ENCODE results near the gene SLC6A3.

DNA sequence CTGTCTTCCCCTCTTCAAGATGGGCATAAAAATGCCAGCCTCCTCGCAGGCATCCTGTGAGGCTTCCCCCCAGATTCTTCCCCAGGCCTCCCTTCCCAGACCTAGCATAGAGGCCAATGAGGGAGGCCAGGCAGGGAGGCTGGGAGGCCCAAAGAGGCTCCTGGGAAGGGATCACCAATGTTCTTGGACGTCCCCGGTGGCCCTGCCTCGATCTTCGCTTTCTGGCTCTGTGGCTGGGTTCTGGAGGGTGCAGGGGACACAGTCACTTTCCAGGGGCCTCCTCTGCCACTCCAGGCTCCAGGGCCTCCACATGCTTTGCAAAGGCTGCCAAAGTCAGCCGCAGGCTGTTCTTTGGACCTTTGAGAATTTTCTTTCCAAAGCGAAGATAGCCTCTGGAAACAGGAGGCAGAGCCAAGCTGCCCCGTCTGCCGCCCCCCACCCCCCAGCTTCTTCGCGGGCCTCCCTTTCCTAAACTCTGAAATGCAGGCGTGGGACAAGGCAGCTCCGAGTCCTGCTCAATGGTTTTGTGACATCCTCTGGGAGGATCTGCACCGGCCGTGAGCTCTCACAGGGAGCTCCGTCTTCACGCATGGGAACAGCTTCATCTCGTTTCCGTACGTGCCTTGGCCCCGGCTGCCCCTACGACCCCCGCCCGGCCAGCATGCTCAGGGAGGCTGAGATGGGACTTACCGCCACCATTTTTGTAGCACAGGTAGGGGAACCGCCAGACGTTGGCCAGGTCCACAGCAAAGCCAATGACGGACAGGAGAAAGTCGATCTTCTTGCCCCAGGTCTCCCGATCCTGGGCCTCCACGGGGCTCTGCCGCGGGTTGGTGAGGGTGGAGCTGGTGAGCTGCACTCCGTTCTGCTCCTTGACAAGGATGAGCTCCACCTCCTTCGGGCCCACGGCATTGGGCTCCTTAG is 2.8 kb downstream of the SLC6A3 start:
- TF ChIP-seq POLR2AphosphoS5 (IDR thresholded peaks at IDR 0.05; ENCODE audit: insufficient read depth, low read depth, low read length) (no peak), POLR2A (IDR thresholded peaks at IDR 0.05; ENCODE audit: low read depth, low read length) (no peak), EZH2 (IDR thresholded peaks at IDR 0.05; ENCODE audit: borderline replicate concordance, low read depth, low read length, severe bottlenecking) (no peak), MYC (IDR thresholded peaks at IDR 0.05; ENCODE audit: low read depth, low read length) (no peak)
- TF ChIP-seq, protein P1, sequence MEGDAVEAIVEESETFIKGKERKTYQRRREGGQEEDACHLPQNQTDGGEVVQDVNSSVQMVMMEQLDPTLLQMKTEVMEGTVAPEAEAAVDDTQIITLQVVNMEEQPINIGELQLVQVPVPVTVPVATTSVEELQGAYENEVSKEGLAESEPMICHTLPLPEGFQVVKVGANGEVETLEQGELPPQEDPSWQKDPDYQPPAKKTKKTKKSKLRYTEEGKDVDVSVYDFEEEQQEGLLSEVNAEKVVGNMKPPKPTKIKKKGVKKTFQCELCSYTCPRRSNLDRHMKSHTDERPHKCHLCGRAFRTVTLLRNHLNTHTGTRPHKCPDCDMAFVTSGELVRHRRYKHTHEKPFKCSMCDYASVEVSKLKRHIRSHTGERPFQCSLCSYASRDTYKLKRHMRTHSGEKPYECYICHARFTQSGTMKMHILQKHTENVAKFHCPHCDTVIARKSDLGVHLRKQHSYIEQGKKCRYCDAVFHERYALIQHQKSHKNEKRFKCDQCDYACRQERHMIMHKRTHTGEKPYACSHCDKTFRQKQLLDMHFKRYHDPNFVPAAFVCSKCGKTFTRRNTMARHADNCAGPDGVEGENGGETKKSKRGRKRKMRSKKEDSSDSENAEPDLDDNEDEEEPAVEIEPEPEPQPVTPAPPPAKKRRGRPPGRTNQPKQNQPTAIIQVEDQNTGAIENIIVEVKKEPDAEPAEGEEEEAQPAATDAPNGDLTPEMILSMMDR (IDR thresholded peaks at IDR 0.05; ENCODE audit: extremely low read depth in 1 of 2, insufficient read depth in 1 of 2, low read depth in 1 of 2, low read length in 2 of 2) = no peak
- TF ChIP-seq, protein P2, sequence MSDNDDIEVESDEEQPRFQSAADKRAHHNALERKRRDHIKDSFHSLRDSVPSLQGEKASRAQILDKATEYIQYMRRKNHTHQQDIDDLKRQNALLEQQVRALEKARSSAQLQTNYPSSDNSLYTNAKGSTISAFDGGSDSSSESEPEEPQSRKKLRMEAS (IDR thresholded peaks at IDR 0.05; ENCODE audit: insufficient read depth, insufficient read length) = no peak
